RWPE1 (cell line): ENCODE data around the gene PALLD.

Source experiments
- CTCF ChIA-PET: fragments of 350-600 bp; sonication (Branson Sonifier 250); formaldehyde crosslinking; extraction: SDS; loops from one replicate; lab custom pipeline; 2021; lab: Yijun Ruan, JAX
- POLR2A ChIA-PET: fragments of 400-600 bp; formaldehyde crosslinking; extraction: SDS; loops from one replicate; lab custom pipeline; 2020; ENCODE audit warnings: antibody characterized with exemption; ENCODE audit not compliant: low non-redundant PET; lab: Yijun Ruan, JAX
- DNase-seq: peaks from one replicate; pipeline ENCODE4 v3.0.0; 2012; ENCODE audit warnings: low spot score
- H3K27ac ChIP-seq: fragments of 450-650 bp; 2 replicates; pipeline ENCODE4 v1.5.1; 2017
- CTCF ChIP-seq: fragments of 450-650 bp; conservative IDR thresholded peaks from 2 replicates; pipeline ENCODE4 v1.5.1; 2017; ENCODE audit warnings: low read depth, mild to moderate bottlenecking

Gene PALLD

GRCh38 chr4:168734703-168735678, 238.1 kb downstream of the PALLD start:
- ChIA-PET CTCF (no interaction called here), POLR2A (no interaction called here)
- DNase-seq, result no peak
- H3K27ac ChIP-seq, result no peak overlapping the region
- no peak for TF ChIP-seq CTCF

- ChIA-PET CTCF (no interaction called here), POLR2A (no interaction called here)
- TF ChIP-seq CTCF, result no peak
These were observed 238.9 kb downstream of the PALLD start for GRCh38 chr4:168735735-168736134.

GRCh38 chr4:168736860-168737805, 240.3 kb downstream of the PALLD start:
- no peak for DNase-seq
- POLR2A ChIA-PET, result no interaction called here
- CTCF ChIA-PET, result interaction anchor here (0.6 kb wide), 1 partner anchor 669 kb away, joined by 3 read pairs; no protein-coding TSS in a partner anchor
- no peak overlapping the region for H3K27ac ChIP-seq
- no peak for TF ChIP-seq CTCF

More at GRCh38 chr4:168735735-168736134, 238.9 kb downstream of the PALLD start:
- no peak overlapping the region for H3K27ac ChIP-seq
- no peak for DNase-seq

GRCh38 chr4:168737806-168738172, 240.9 kb downstream of the PALLD start:
- TF ChIP-seq CTCF, result no peak
- H3K27ac ChIP-seq, result no peak overlapping the region
- ChIA-PET POLR2A (no interaction called here), CTCF (no interaction called here)
- DNase-seq, result no peak

GRCh38 chr4:168739886-168740285, 243.0 kb downstream of the PALLD start:
- CTCF ChIA-PET, result interaction anchor here (1.3 kb wide), 1 partner anchor 15 kb away, joined by 4 read pairs; no protein-coding TSS in a partner anchor
- POLR2A ChIA-PET, result no interaction called here
- no peak for DNase-seq
- H3K27ac ChIP-seq, result no peak overlapping the region
- no peak for TF ChIP-seq CTCF

GRCh38 chr4:168740691-168741090, 243.8 kb downstream of the PALLD start:
- POLR2A ChIA-PET, result no interaction called here
- no peak overlapping the region for H3K27ac ChIP-seq
- no peak for DNase-seq
- no peak for TF ChIP-seq CTCF
- CTCF ChIA-PET, result no interaction called here
